Ramos (cell line): ENCODE data around the gene IZUMO4.

ENCODE experiments used
- in situ Hi-C: fragments of 300-500 bp; cut with MboI; formaldehyde crosslinking; loops from one replicate; pipeline ENCODE4 v1.14.3; 2022; ENCODE audit warnings: low sequenced_read_pairs; ENCODE audit not compliant: unreplicated experiment

Gene IZUMO4

DNA sequence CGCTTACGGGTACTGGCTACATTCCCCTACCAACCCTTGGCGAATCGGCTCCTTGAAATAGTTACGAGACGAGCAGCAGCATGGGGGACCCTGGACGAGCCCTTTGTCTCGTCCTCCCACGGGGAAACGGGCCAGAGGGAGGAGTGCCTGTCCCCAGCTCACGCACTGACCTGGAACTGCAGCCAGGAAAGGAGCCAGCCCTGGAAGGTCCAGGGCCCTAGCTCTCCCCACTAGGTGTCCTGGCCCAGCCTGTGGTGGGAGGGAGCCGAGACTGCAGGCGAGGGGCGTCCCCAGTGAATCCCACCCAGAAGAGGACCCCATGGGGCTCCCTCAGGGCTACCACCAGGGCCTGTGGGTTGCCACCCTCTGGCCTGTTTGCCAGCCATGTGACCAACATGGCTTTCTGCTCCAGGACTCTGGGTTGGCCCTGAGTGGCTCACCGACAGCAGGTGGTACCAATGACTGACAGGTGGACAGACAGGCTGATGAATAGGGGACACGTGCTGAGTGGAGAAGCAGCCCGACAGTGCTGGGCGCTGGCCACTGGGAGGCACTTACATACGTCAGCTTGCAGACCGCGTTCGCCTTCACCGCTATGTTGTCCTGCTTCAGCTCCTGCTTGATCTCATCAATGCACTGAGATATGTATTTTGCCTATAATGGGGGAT, 41.5 kb downstream of the IZUMO4 start:
- in situ Hi-C loops, result no loop called here

DNA sequence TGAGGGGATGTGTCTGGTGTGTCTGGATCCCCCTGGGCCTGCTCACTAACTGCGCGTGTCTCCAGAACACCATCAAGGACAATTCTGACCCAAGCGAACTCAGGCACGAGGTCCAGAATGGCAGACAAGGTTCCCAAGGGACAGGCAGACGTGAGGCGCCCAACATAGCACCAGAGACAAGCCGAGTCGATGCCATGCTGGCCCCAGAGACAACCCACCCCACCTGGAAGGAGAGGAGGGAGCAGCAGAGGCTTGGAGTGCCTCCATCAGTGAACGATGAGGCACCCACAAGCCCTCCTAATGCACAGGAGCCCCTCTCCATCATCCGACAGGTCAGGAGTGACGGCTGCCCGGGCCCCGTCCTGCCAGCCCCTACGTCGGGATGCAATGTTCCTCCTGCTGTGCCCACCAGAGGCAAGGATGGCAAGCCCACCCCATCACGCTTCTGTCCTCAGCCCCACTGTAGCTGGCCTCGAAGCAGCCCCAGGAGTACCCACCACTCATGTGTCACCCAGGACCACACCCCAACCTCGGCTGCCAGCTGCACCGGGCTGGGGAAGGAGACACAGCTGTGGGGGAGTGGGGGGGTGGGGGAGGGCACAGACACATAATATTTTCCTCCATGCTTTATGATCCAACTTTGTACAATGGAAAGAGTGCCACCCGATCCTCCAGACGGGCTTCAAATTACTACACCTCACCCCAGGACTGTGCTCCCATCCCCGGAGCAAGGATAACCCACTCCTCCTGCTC, 42.8 kb downstream of the IZUMO4 start:
- in situ Hi-C loops, result no loop called here

GRCh38 chr19:2140138-2140569, 43.4 kb downstream of the IZUMO4 start:
- in situ Hi-C loops, result no loop called here

- in situ Hi-C loops, result no loop called here
These were observed 45.6 kb downstream of the IZUMO4 start for GRCh38 chr19:2142173-2142829.

GRCh38 chr19:2144190-2144589, 47.5 kb downstream of the IZUMO4 start:
- in situ Hi-C loops, result no loop called here

GRCh38 chr19:2145831-2146241, 49.1 kb downstream of the IZUMO4 start:
- in situ Hi-C loops, result no loop called here

DNA sequence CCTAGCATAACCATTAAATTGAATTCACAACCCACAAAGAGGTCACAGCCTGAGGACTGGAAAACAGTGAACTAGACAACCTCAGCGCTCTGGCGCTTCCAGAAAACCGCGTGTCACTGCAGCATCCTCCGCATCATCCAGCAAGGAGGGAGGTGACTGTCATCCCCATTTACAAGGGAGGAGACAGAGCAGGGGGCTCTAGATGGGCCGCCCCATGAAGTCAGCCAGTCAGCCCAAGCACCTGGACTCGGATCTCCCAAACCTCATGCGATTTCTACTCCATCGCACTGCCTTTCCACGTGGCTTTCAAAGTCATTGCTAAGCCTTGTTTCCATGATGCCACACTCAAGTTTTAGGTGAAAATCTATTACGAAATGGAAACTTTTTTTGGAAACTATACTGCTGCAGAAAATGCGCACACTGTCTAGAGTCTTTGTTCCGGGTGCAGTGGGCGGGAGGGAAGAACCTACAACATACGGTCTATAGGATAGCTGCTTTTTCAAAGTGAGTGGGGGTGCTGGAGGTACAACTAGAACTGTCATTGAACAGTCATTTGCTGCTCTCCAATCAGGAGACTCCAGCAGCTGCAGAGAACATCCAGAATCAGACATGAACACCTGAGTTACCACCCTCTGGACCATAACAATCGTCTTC, 51.9 kb downstream of the IZUMO4 start:
- in situ Hi-C loops, result no loop called here
